Measurements from ENCODE around the gene ASB7. TPM values are rescaled to one million over a fixed set of nuclear protein-coding genes. Genes with fewer than 3 reads are reported as not detected.

The ASB7 gene
- polyA plus RNA-seq, 3 donors = 5.3 to 9.8 (median 7.6) TPM

- H3K27ac ChIP-seq (ENCODE audit: low read depth in 1 of 2, low read length in 2 of 2) = no peak overlapping the region
- no peaks in the 10 kb centered on the region for H3K27me3 ChIP-seq (ENCODE audit: control insufficient read depth in 2 of 2, insufficient read depth in 2 of 2, low read length in 2 of 2)
- intact Hi-C loops (cut with micrococcal nuclease) = no loop called here
- peaks cover 0 to 3% (median 0%) of the 10 kb centered on the region in 7 donors for H3K9me3 Mint-ChIP-seq
- H3K27me3 Mint-ChIP-seq (ENCODE audit: low read depth in 3 of 3) = peaks cover 0 to 4% (median 1%) of the 10 kb centered on the region in 3 donors
- peaks cover 44 to 87% of the 10 kb centered on the region in 2 donors for H3K36me3 ChIP-seq (replicated peaks in 1 of 2; ENCODE audit: control insufficient read depth in 1 of 2, insufficient read depth in 2 of 2, low read length in 2 of 2)
- H3K4me1 Mint-ChIP-seq = peaks cover 7% of the 10 kb centered on the region
- H3K4me1 ChIP-seq (ENCODE audit: control insufficient read depth in 1 of 2, insufficient read depth in 2 of 2, low read length in 2 of 2) = no peaks in the 10 kb centered on the region
- no peak overlapping the region for H3K4me2 ChIP-seq (replicated peaks; ENCODE audit: extremely low read depth, low read length, poor library complexity, severe bottlenecking)
- WGBS (ENCODE audit: insufficient coverage) = no CpG with 5 or more reads among the region's 1 CpG
- no peak overlapping the region for H2AFZ ChIP-seq (ENCODE audit: insufficient read depth, low read depth, low read length, poor library complexity, severe bottlenecking)
- H3K9ac ChIP-seq (ENCODE audit: insufficient read depth, low read length, poor library complexity, severe bottlenecking) = no peak overlapping the region
- no peak for TF ChIP-seq CTCF (IDR thresholded peaks at IDR 0.05)
- H3K36me3 Mint-ChIP-seq = peaks cover 51 to 82% of the 10 kb centered on the region in 2 donors
- H4K20me1 ChIP-seq (ENCODE audit: insufficient read depth, low read length) = peaks cover 89% of the 10 kb centered on the region
- H3K4me3 Mint-ChIP-seq = no peak overlapping the region
- DNase-seq = no peak
- no peaks in the 10 kb centered on the region for H3K9me3 ChIP-seq (replicated peaks in 1 of 2; ENCODE audit: control insufficient read depth in 1 of 2, insufficient read depth in 1 of 2, low read length in 2 of 2)
- H3K79me2 ChIP-seq (ENCODE audit: insufficient read depth, low read length) = peaks cover 51% of the 10 kb centered on the region
- H3K4me3 ChIP-seq (replicated peaks in 1 of 3; ENCODE audit: low read depth in 2 of 3, low read length in 3 of 3) = no peak overlapping the region
- H3K27ac Mint-ChIP-seq = no peak overlapping the region
Observed at GRCh38 chr15:100633763-100634075, 31.3 kb downstream of the ASB7 start.

GRCh38 chr15:100635406-100636071 lies 33.1 kb downstream of the ASB7 start:
- DNase-seq = no peak
- Mint-ChIP-seq H3K4me3 (peak overlapping the region in 1 of 2 donors; percentile 11), H3K27me3 (ENCODE audit: low read depth in 3 of 3) (peaks cover 0 to 2% (median 0%) of the 10 kb centered on the region in 3 donors), H3K27ac (peak overlapping the region in 1 of 7 donors; percentile 44), H3K36me3 (peaks cover 36 to 64% of the 10 kb centered on the region in 2 donors), H3K4me1 (peaks cover 7% of the 10 kb centered on the region), H3K9me3 (peaks cover 0 to 3% (median 0%) of the 10 kb centered on the region in 7 donors)
- Histone ChIP-seq H3K4me3 (replicated peaks in 1 of 3; ENCODE audit: low read depth in 2 of 3, low read length in 3 of 3) (no peak overlapping the region), H3K4me2 (replicated peaks; ENCODE audit: extremely low read depth, low read length, poor library complexity, severe bottlenecking) (no peak overlapping the region), H3K9ac (ENCODE audit: insufficient read depth, low read length, poor library complexity, severe bottlenecking) (no peak overlapping the region), H4K20me1 (ENCODE audit: insufficient read depth, low read length) (peaks cover 93% of the 10 kb centered on the region), H3K36me3 (replicated peaks in 1 of 2; ENCODE audit: control insufficient read depth in 1 of 2, insufficient read depth in 2 of 2, low read length in 2 of 2) (peaks cover 27 to 71% of the 10 kb centered on the region in 2 donors), H3K27me3 (ENCODE audit: control insufficient read depth in 2 of 2, insufficient read depth in 2 of 2, low read length in 2 of 2) (no peaks in the 10 kb centered on the region), H3K79me2 (ENCODE audit: insufficient read depth, low read length) (peaks cover 59% of the 10 kb centered on the region), H3K9me3 (replicated peaks in 1 of 2; ENCODE audit: control insufficient read depth in 1 of 2, insufficient read depth in 1 of 2, low read length in 2 of 2) (no peaks in the 10 kb centered on the region), H2AFZ (ENCODE audit: insufficient read depth, low read depth, low read length, poor library complexity, severe bottlenecking) (no peak overlapping the region), H3K27ac (ENCODE audit: low read depth in 1 of 2, low read length in 2 of 2) (no peak overlapping the region), H3K4me1 (ENCODE audit: control insufficient read depth in 1 of 2, insufficient read depth in 2 of 2, low read length in 2 of 2) (no peaks in the 10 kb centered on the region)
- 95% methylated on average over 6 of the region's 11 CpGs for WGBS (ENCODE audit: insufficient coverage)
- intact Hi-C loops (cut with micrococcal nuclease) = no loop called here
- no peak for TF ChIP-seq CTCF (IDR thresholded peaks at IDR 0.05)

Measured in CD14-positive monocyte (primary cell).